GF-D8 (cell line): ENCODE results near the gene MAPK8IP1.

Source experiments
- DNase-seq: peaks from one replicate; lab custom pipeline; 2025; lab: John Stamatoyannopoulos, UW

MAPK8IP1 gene

DNA sequence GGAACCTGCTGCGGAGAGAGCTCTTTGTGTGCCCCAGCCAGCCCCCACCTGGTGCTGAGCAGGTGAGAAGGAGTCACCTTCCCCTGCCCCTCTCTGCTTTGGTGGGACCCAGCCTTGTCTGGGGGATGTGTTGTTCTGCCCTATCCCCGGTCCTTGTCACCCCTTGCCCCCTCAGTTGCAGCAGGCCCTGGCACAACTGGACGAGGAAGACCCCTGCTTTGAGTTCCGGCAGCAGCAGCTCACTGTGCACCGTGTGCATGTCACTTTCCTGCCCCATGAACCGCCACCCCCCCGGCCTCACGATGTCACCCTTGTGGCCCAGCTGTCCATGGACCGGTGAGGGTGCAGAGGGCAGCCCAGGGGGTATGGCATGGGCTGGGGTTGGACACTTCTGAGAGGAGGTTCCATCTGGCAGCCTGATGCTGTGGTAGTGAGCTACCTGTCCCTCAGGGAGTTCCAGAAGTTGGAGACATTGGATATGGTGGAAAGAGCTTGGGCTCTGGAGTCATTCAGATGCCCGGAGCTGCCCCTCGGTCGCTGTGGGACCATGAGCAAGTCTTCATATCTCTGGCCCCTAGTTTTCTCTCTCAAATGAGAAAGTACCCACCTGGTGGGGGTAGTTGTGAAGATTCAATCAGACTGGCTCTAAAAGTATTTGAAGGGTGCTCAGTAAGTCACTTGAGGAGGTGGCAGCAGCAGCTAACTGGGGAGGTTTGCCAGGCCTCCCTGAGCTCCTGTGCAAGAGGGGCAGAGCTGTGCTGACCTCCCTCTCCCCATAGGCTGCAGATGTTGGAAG is 41.3 kb downstream of the MAPK8IP1 start:
- no peak for DNase-seq

DNA sequence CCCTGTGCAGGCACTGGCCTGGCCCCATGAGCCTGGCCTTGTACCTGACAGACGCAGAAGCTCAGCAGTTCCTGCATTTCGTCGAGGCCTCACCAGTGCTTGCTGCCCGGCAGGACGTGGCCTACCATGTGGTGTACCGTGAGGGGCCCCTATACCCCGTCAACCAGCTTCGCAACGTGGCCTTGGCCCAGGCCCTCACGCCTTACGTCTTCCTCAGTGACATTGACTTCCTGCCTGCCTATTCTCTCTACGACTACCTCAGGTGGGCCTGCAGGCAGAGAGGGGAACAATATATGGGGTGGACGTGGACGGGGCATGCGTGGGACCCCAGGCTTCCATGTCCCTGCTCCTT is 41.9 kb downstream of the MAPK8IP1 start:
- no peak for DNase-seq

DNA sequence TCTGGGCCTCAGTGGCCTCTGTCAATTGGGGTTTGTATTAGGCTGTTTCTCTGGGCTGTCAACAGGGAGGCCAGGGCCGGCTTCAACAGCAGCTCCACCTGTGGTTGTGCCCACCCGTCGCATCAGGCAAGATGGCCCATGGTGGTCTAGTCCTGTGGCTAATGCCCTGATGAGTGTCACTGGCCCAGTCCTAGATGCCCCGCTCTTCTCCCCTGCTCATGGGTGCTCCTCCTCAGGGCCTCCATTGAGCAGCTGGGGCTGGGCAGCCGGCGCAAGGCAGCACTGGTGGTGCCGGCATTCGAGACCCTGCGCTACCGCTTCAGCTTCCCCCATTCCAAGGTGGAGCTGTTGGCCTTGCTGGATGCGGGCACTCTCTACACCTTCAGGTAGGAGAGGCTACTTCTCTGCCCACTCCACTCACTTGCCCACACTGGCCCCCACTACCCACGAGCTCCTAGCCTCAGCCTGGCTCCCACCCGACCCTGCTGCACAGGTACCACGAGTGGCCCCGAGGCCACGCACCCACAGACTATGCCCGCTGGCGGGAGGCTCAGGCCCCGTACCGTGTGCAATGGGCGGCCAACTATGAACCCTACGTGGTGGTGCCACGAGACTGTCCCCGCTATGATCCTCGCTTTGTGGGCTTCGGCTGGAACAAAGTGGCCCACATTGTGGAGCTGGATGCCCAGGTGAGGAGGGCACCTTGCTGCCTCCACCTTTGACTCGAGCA is 42.4 kb downstream of the MAPK8IP1 start:
- DNase-seq, result no peak

DNA sequence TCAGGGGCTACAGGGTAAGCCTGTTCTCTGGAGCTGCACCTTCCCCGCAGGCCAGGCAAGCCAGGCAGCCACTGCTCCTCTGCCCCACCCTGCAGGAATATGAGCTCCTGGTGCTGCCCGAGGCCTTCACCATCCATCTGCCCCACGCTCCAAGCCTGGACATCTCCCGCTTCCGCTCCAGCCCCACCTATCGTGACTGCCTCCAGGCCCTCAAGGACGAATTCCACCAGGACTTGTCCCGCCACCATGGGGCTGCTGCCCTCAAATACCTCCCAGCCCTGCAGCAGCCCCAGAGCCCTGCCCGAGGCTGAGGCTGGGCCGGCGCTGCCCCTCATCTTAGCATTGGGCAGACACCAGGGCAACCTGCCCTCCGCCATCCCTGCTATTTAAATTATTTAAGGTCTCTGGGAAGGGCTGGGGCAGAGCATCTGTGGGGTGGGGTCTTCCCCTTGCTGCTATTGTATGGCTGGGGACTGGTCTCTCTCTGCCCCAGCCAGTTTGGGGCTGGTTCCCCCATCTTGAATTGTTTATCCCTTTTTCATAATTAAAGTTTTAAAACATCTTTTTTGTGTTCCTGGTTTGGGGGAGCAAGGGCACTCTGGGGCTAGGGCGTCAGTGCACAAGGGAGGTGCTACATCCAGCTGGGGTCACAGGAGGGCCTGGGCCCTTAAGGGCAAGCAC is 43.2 kb downstream of the MAPK8IP1 start:
- DNase-seq, result no peak

DNA sequence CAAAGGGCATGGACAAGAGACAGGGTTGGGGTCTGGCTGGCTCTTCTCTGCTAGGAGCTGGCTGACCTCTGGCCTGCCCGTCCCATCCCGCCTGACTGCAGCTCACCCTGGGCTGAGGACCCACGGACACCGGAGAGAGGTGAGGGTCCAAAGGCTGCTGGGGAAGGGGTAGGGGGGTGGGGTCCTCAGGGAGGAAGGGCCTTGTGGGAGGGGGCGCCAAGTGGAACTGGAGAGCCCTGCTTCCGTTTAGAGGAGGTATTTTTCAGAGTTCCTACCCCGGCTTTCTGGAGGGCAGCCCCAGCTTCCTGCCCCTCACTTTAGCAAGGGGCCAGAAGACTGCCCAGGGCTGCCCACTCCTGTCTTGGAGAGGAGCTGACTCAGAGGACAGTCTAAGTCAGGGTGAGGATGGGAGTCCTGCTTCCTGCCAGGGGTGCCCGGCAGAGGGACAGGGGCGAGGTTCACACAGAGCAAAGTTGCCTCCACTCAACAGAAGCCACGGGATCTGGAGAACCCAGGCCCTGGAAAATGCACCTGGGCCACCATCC is 44.1 kb downstream of the MAPK8IP1 start:
- no peak for DNase-seq

GRCh38 chr11:45930031-45930794 is 44.8 kb downstream of the MAPK8IP1 start:
- DNase-seq, result no peak

- DNase-seq, result no peak
These were observed 45.6 kb downstream of the MAPK8IP1 start for GRCh38 chr11:45930951-45931570.

GRCh38 chr11:45931739-45932138 is 46.3 kb downstream of the MAPK8IP1 start:
- no peak for DNase-seq

- no peak for DNase-seq
These were observed 46.8 kb downstream of the MAPK8IP1 start for GRCh38 chr11:45932217-45932616.

GRCh38 chr11:45933131-45933831 is 47.8 kb downstream of the MAPK8IP1 start:
- DNase-seq, result no peak

GRCh38 chr11:45933846-45934579 is 48.6 kb downstream of the MAPK8IP1 start:
- no peak for DNase-seq

DNA sequence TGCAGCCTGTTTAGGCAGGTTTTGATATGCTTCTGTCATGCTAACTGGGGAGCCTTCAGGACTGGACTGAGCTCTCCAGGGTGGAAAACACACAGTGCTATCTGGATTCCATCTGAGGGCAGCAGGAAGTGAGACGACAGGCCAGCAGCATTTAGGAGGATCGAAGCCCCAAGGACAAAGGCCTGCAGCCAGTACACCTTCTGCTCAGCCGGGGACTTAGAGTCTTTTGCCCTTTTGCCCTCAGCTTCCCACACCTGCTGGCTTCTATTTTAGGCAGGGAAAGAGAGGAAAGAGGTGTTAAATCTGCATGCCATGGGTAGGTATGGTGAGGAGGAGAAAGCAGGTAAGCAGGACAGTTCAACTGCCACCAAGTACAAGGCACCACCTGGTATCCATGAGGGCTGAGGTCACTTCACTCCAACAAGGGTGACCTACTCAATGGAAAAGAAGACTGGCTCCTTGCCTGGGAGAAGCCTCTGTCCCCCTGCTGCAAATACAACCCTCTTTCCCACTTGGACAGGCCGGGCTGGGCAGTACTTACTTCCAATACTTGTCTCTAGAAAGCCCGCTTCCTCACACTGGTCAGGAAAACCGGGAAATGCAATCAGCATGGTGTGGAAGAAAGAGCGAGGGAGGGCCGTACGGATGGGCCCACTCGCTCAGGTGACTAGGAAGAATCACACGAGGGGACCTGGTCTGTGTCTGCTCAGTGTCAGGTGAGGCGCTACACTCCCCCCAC is 49.3 kb downstream of the MAPK8IP1 start:
- DNase-seq, result no peak

DNA sequence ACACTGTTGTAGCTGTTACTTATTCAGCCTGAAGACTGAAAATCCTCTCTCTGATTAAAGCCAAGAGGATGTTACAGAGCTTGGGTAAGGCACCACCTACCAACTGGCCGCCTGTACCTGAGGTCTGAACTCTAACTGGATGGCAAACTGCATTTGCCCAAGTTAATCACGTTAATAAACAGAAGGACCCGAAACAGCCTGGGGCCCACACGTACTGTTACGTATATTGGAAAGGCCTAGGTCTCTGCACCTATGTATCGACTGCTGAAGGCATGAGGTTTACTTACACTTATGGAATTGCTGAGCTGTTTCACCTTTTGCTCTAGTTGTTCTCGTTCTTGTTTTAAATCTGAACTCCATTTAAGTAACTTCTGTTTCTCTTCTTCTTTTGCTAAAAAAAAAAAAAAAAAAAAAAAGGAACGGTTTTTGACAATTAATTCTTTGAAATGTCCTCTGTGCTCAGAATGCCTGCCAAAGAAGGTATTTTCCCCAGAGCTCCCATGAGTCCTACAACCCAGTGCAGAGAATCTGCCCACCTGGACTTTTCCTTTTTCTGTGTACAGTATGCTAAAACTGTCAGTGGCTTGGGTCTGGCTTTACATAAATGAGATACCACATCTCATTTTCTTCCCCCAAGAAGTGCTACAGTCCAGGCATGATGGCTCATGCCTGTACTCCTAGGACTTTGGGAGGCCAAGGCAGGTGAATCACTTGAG is 50.1 kb downstream of the MAPK8IP1 start:
- DNase-seq, result no peak

- DNase-seq, result no peak
These were observed 51.1 kb downstream of the MAPK8IP1 start for GRCh38 chr11:45936511-45937054.

GRCh38 chr11:45937916-45938315 is 52.5 kb downstream of the MAPK8IP1 start:
- no peak for DNase-seq

GRCh38 chr11:45939836-45940235 is 54.4 kb downstream of the MAPK8IP1 start:
- no peak for DNase-seq

DNA sequence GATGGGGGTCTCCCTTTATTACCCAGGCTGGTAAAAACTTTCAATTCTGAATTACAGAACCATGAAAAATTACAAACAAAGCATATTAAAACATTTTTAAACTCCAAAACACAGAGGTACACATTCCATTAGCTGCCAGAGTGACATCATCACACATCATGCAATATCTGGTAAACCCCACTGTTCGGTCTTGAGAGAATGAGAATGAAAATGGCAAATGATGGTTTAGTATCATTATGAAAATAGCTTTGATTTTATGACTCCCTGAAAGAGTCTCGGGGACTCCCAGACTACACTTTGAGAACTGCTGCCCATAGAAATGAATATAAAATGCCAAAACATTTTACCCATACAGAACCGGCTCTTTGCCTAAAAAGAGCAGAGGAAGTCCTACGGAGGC is 55.8 kb downstream of the MAPK8IP1 start:
- DNase-seq, result no peak

DNA sequence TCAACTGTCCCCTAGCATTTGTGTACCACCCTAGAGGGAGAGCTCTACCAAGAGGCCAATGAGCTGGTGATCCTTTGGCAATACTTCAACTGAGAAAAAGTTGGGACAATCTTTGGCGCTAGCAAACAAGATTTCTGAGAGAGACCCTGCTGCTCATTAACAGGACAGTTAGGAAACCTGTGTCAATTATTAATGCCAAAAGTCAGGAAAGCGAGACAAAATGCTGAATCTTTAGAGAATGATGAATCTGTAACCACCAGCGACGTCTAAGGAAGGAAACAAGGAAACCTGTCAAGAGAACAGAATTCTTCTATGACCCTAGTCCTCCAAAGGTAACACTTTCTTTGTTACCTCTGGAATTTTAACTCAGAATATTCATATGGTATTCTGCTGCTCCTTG is 56.9 kb downstream of the MAPK8IP1 start:
- no peak for DNase-seq
